ENCODE measurements around the gene TMEM130. TPM values are rescaled to one million over a fixed set of nuclear protein-coding genes. Genes with fewer than 3 reads are reported as not detected.

The TMEM130 gene
- total RNA-seq, 2 experiments from 2014 or later, result 0.39 TPM; not detected in 1

- DNase-seq (no peak), ATAC-seq (ENCODE audit: poor library complexity) (no peak)
- peaks cover 93% of the 10 kb centered on the region for H3K36me3 Mint-ChIP-seq (ENCODE audit: low read depth)
- no peak for TF ChIP-seq CTCF (IDR thresholded peaks at IDR 0.05)
- peaks cover 94% of the 10 kb centered on the region for H3K36me3 ChIP-seq (ENCODE audit: insufficient read depth, low read length)
- H3K9me3 Mint-ChIP-seq, result no peaks in the 10 kb centered on the region
- no peaks in the 10 kb centered on the region for H3K4me1 Mint-ChIP-seq (ENCODE audit: low read depth)
- intact Hi-C loops (cut with DNase I, micrococcal nuclease), result no loop called here
- no peak overlapping the region for H3K4me3 ChIP-seq (ENCODE audit: low read length)
- H3K27ac Mint-ChIP-seq, result no peak overlapping the region
- H3K9me3 ChIP-seq (ENCODE audit: control insufficient read depth in 1 of 2, insufficient read depth in 1 of 2, low read length in 2 of 2), result no peaks in the 10 kb centered on the region
- no peak overlapping the region for H3K4me3 Mint-ChIP-seq
- CTCF ChIA-PET, result interaction anchor here (0.5 kb wide), 1 partner anchor 26 kb away, joined by 4 read pairs; no protein-coding TSS in a partner anchor
- no peak overlapping the region for H3K27ac ChIP-seq (ENCODE audit: low read depth in 1 of 2, low read length in 2 of 2)
- H3K27me3 ChIP-seq (ENCODE audit: control insufficient read depth in 1 of 2, insufficient read depth in 2 of 2, low read length in 2 of 2), result no peaks in the 10 kb centered on the region
- H3K27me3 Mint-ChIP-seq, result no peaks in the 10 kb centered on the region
- POLR2A ChIA-PET, result no interaction called here
- no peaks in the 10 kb centered on the region for H3K4me1 ChIP-seq (ENCODE audit: insufficient read depth, low read length)
Observed at GRCh38 chr7:98913026-98913425, 43.2 kb upstream of the TMEM130 start.

GRCh38 chr7:98911916-98912315 is 42.1 kb upstream of the TMEM130 start:
- H3K4me3 ChIP-seq (ENCODE audit: low read length), result no peak overlapping the region
- no peaks in the 10 kb centered on the region for H3K9me3 Mint-ChIP-seq
- no peak overlapping the region for H3K27ac Mint-ChIP-seq
- H3K4me1 ChIP-seq (ENCODE audit: insufficient read depth, low read length), result no peaks in the 10 kb centered on the region
- H3K27me3 ChIP-seq (ENCODE audit: control insufficient read depth in 1 of 2, insufficient read depth in 2 of 2, low read length in 2 of 2), result no peaks in the 10 kb centered on the region
- DNase-seq, result no peak
- no peak for TF ChIP-seq CTCF (IDR thresholded peaks at IDR 0.05)
- peaks cover 92% of the 10 kb centered on the region for H3K36me3 ChIP-seq (ENCODE audit: insufficient read depth, low read length)
- CTCF ChIA-PET, result no interaction called here
- H3K4me3 Mint-ChIP-seq, result no peak overlapping the region
- peaks cover 92% of the 10 kb centered on the region for H3K36me3 Mint-ChIP-seq (ENCODE audit: low read depth)
- no peaks in the 10 kb centered on the region for H3K9me3 ChIP-seq (ENCODE audit: control insufficient read depth in 1 of 2, insufficient read depth in 1 of 2, low read length in 2 of 2)
- H3K4me1 Mint-ChIP-seq (ENCODE audit: low read depth), result no peaks in the 10 kb centered on the region
- no peak for ATAC-seq (ENCODE audit: poor library complexity)
- H3K27ac ChIP-seq (ENCODE audit: low read depth in 1 of 2, low read length in 2 of 2), result no peak overlapping the region
- intact Hi-C loops (cut with DNase I, micrococcal nuclease), result no loop called here
- POLR2A ChIA-PET, result interaction anchor here (0.6 kb wide), 1 partner anchor 30 kb away, joined by 5 read pairs; no protein-coding TSS in a partner anchor
- no peaks in the 10 kb centered on the region for H3K27me3 Mint-ChIP-seq

- CTCF ChIA-PET, result no interaction called here
- H3K36me3 ChIP-seq (ENCODE audit: insufficient read depth, low read length), result peaks cover 86% of the 10 kb centered on the region
- no peaks in the 10 kb centered on the region for H3K27me3 Mint-ChIP-seq
Observed at GRCh38 chr7:98910427-98910826, 40.6 kb upstream of the TMEM130 start.

More at GRCh38 chr7:98910427-98910826, 40.6 kb upstream of the TMEM130 start:
- Mint-ChIP-seq H3K4me3 (no peak overlapping the region), H3K36me3 (ENCODE audit: low read depth) (peaks cover 89% of the 10 kb centered on the region), H3K4me1 (ENCODE audit: low read depth) (no peaks in the 10 kb centered on the region), H3K9me3 (no peaks in the 10 kb centered on the region), H3K27ac (no peak overlapping the region)
- H3K4me1 ChIP-seq (ENCODE audit: insufficient read depth, low read length), result no peaks in the 10 kb centered on the region
- intact Hi-C loops (cut with DNase I, micrococcal nuclease), result no loop called here
- H3K9me3 ChIP-seq (ENCODE audit: control insufficient read depth in 1 of 2, insufficient read depth in 1 of 2, low read length in 2 of 2), result no peaks in the 10 kb centered on the region
- no peak for ATAC-seq (ENCODE audit: poor library complexity)
- H3K27me3 ChIP-seq (ENCODE audit: control insufficient read depth in 1 of 2, insufficient read depth in 2 of 2, low read length in 2 of 2), result no peaks in the 10 kb centered on the region
- H3K27ac ChIP-seq (ENCODE audit: low read depth in 1 of 2, low read length in 2 of 2), result no peak overlapping the region
- POLR2A ChIA-PET, result no interaction called here
- no peak overlapping the region for H3K4me3 ChIP-seq (ENCODE audit: low read length)
- no peak for TF ChIP-seq CTCF (IDR thresholded peaks at IDR 0.05)
- no peak for DNase-seq
